A673 (cell line): ENCODE data around the gene LRRC47. TPM values are rescaled to one million over a fixed set of nuclear protein-coding genes. Genes with fewer than 3 reads are reported as not detected.

Experiments used
- BruUV-seq: library from RNA; stranded (reverse); fragments of 400-500 nt; replicated peaks from 2 replicates; lab custom pipeline; 2021; lab: Mats Ljungman, UMichigan
- CTCF ChIA-PET: fragments of 300-600 bp; sonication (Branson Sonifier 250); formaldehyde crosslinking; loops from one replicate; lab custom pipeline; 2022; ENCODE audit warnings: antibody characterized with exemption; lab: Charles Lee
- POLR2A ChIA-PET: fragments of 300-600 bp; sonication (Branson Sonifier 250); formaldehyde crosslinking; loops from one replicate; lab custom pipeline; 2022; ENCODE audit warnings: antibody characterized with exemption; ENCODE audit not compliant: low non-redundant PET; lab: Charles Lee
- DNase-seq: peaks from one replicate; pipeline ENCODE4 v3.0.0-alpha.2; 2015; ENCODE audit warnings: low spot score
- H3K27ac ChIP-seq: fragments of 200-600 bp; sonication (generic); 2 replicates; pipeline ENCODE4 v1.5.1; 2016; ENCODE audit warnings: mixed run types, low read depth, mild to moderate bottlenecking, mixed read lengths, antibody characterized with exemption, low read length; ENCODE audit not compliant: poor library complexity, severe bottlenecking
- H3K27me3 ChIP-seq: fragments of 200-600 bp; sonication (generic); replicated peaks from 2 replicates; pipeline ENCODE4 v1.6.1; 2017; ENCODE audit warnings: mixed run types, low read depth, mild to moderate bottlenecking, mixed read lengths, antibody characterized with exemption, low read length; ENCODE audit not compliant: insufficient read depth, poor library complexity
- H3K36me3 ChIP-seq: fragments of 200-600 bp; sonication (generic); 2 replicates; pipeline ENCODE4 v1.6.1; 2016; ENCODE audit warnings: mixed run types, mild to moderate bottlenecking, mixed read lengths, antibody characterized with exemption, low read length; ENCODE audit not compliant: insufficient read depth, poor library complexity, severe bottlenecking
- H3K4me1 ChIP-seq: fragments of 200-600 bp; sonication (generic); 2 replicates; pipeline ENCODE4 v1.6.1; 2017; ENCODE audit warnings: mixed run types, mild to moderate bottlenecking, mixed read lengths, antibody characterized with exemption, low read length; ENCODE audit not compliant: insufficient read depth, poor library complexity, severe bottlenecking
- H3K4me3 ChIP-seq: fragments of 200-600 bp; sonication (generic); 2 replicates; pipeline ENCODE4 v1.5.1; 2016; ENCODE audit warnings: low read depth, mixed run types, mild to moderate bottlenecking, mixed read lengths, low read length; ENCODE audit not compliant: poor library complexity, severe bottlenecking
- H3K9me3 ChIP-seq: fragments of 200-600 bp; sonication (generic); 2 replicates; pipeline ENCODE4 v1.6.1; 2016; ENCODE audit warnings: mixed run types, low read depth, mild to moderate bottlenecking, mixed read lengths, antibody characterized with exemption, low read length; ENCODE audit not compliant: poor library complexity, severe bottlenecking
- CTCF ChIP-seq: fragments of 300-800, 200-600 bp; sonication (generic); conservative IDR thresholded peaks from 2 replicates; pipeline ENCODE4 v1.5.1; 2017; ENCODE audit warnings: low read depth, mild to moderate bottlenecking, antibody characterized with exemption, low read length, moderate library complexity, mixed read lengths
- EZH2 ChIP-seq: fragments of 200-600 bp; sonication (generic); IDR thresholded peaks from 2 replicates; pipeline ENCODE4 v1.6.1; 2017; ENCODE audit warnings: borderline replicate concordance, low read depth, mild to moderate bottlenecking, mixed read lengths, antibody characterized with exemption, low read length; ENCODE audit not compliant: poor library complexity, severe bottlenecking
- intact Hi-C: fragments of 100-400 bp; cut with micrococcal nuclease; formaldehyde crosslinking; loops from one replicate; pipeline ENCODE4 v1.10.0; 2022; ENCODE audit not compliant: unreplicated experiment
- total RNA-seq: library from RNA; stranded (reverse); gene quantifications from 2 replicates; pipeline ENCODE4 v1.2.3, GENCODE V29; 2021

Gene LRRC47
- total RNA-seq, 1 experiment from 2014 or later = 86.7 TPM

DNA sequence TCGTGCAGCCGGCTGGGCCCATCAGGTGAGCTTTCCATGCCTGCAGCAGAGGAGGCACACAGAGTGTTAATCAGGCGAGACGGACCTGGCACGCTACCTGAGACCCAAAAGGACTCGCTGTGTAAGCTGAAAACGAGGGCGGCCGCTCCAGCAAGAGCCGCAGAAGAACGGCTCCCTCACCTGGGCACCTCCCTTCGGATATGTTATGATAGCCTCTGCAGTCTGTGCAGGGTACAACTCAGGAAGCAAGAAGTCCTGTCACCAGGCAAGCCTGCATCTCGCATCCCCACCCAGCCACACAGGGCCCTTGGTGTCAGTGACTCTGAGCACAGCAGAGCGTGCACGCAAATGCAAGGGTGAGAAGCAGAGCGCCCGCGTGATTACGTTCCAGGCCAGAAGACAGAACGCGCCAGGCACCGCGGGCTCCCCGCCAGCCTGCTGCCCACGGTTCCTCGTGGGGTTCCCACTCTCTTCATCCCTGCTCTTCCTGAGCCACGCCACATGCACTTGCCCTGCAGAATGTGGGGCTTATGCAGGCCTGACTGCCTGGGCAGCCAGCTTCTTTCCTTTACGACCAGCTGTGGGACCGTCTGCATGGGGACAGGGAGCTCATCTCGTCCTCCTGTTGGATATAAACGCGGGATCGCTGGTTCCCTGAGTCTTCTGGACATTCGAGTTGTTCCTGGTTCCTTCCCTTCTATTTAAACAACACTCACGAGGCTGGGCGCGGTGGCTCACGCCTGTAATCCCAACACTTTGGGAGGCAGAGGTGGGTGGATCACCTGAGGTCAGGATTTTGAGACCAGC is 20.2 kb upstream of the LRRC47 start:
- CTCF ChIA-PET = no interaction called here
- Histone ChIP-seq H3K4me1 (no peaks in the 10 kb centered on the region), H3K27ac (no peak overlapping the region), H3K36me3 (no peaks in the 10 kb centered on the region), H3K9me3 (no peaks in the 10 kb centered on the region), H3K4me3 (no peak overlapping the region), H3K27me3 (no peaks in the 10 kb centered on the region)
- DNase-seq = no peak
- intact Hi-C loops = no loop called here
- BruUV-seq = no TSS peak
- TF ChIP-seq EZH2 (no peak), CTCF (no peak)
- POLR2A ChIA-PET = no interaction called here

GRCh38 chr1:3814771-3815561 is 18.7 kb upstream of the LRRC47 start:
- no peak overlapping the region for H3K27ac ChIP-seq
- H3K4me3 ChIP-seq = no peak overlapping the region
- no peak for TF ChIP-seq CTCF
- no peak for TF ChIP-seq EZH2
- H3K9me3 ChIP-seq = no peaks in the 10 kb centered on the region
- H3K4me1 ChIP-seq = no peaks in the 10 kb centered on the region
- no peaks in the 10 kb centered on the region for H3K36me3 ChIP-seq
- H3K27me3 ChIP-seq = no peaks in the 10 kb centered on the region
- ChIA-PET CTCF (no interaction called here), POLR2A (no interaction called here)
- intact Hi-C loops = no loop called here
- BruUV-seq = no TSS peak
- no peak for DNase-seq

- H3K4me3 ChIP-seq = no peak overlapping the region
- H3K36me3 ChIP-seq = no peaks in the 10 kb centered on the region
- no peak for DNase-seq
- CTCF ChIA-PET = no interaction called here
- no peak overlapping the region for H3K27ac ChIP-seq
- POLR2A ChIA-PET = no interaction called here
- no peaks in the 10 kb centered on the region for H3K27me3 ChIP-seq
- H3K4me1 ChIP-seq = no peaks in the 10 kb centered on the region
- intact Hi-C loops = no loop called here
- no TSS peak for BruUV-seq
- H3K9me3 ChIP-seq = no peaks in the 10 kb centered on the region
- TF ChIP-seq CTCF (no peak), EZH2 (no peak)
Measured at GRCh38 chr1:3814065-3814464, 17.8 kb upstream of the LRRC47 start.
